HCT116 (cell line): ENCODE measurements around the gene NCKAP5.

Source experiments
- CTCF ChIP-seq, 3 experiments: fragments of 200-600 bp in 1 of 3; sonication (generic) in 1 of 3; IDR thresholded peaks in 2 of 3; conservative IDR thresholded peaks in 1 of 3; 2 replicates each; pipeline ENCODE4 v1.5.1; 2012 to 2017; ENCODE audit warnings: low read depth in 2 of 3, low read length in 2 of 3, antibody characterized with exemption in 1 of 3, borderline replicate concordance in 1 of 3, control low read depth in 1 of 3, mild to moderate bottlenecking in 1 of 3, mixed read lengths in 1 of 3, mixed run types in 1 of 3, moderate library complexity in 1 of 3; ENCODE audit not compliant: insufficient read depth in 1 of 3
- EZH2 ChIP-seq: fragments of 200-600 bp; sonication (generic); IDR thresholded peaks from 2 replicates; pipeline ENCODE4 v1.6.1; 2017; ENCODE audit warnings: antibody characterized with exemption, mixed run types
- EZH2phosphoT487 ChIP-seq: fragments of 200-600 bp; IDR thresholded peaks from 2 replicates; pipeline ENCODE4 v1.6.1; 2018; ENCODE audit warnings: antibody characterized with exemption, borderline replicate concordance
- MAX ChIP-seq: IDR thresholded peaks from 2 replicates; pipeline ENCODE4 v1.6.1; 2012
- POLR2AphosphoS5 ChIP-seq: IDR thresholded peaks from 2 replicates; pipeline ENCODE4 v1.6.1; 2011; ENCODE audit warnings: mild to moderate bottlenecking, low read depth, low read length, moderate library complexity
- SIN3A ChIP-seq: IDR thresholded peaks from 2 replicates; pipeline ENCODE4 v1.6.1; 2012; ENCODE audit warnings: low read depth
- SP1 ChIP-seq: IDR thresholded peaks from 2 replicates; pipeline ENCODE4 v1.6.1; 2012; ENCODE audit warnings: low read depth
- YY1 ChIP-seq: IDR thresholded peaks from 2 replicates; pipeline ENCODE4 v1.6.1; 2011; ENCODE audit warnings: low read length, low read depth, moderate library complexity, mild to moderate bottlenecking; ENCODE audit not compliant: insufficient replicate concordance; ENCODE audit errors: extremely low read depth
- ZFX ChIP-seq: fragments of 450-650 bp; IDR thresholded peaks from 2 replicates; pipeline ENCODE4 v1.6.1; 2017

- TF ChIP-seq SIN3A (no peak), CTCF (IDR thresholded peaks at IDR 0.05 in 2 of 3, conservative IDR thresholded peaks at IDR 0.05 in 1 of 3; ENCODE audit: borderline replicate concordance in 1 of 3, insufficient read depth in 1 of 3, low read depth in 2 of 3, low read length in 2 of 3) (no peak), SP1 (no peak), ZFX (no peak), MAX (no peak), EZH2 (no peak), POLR2AphosphoS5 (no peak), YY1 (no peak), EZH2phosphoT487 (no peak)
These were observed 429.6 kb downstream of the NCKAP5 start for GRCh38 chr2:133138693-133139092.
